Ovary (tissue), 9 donors: ENCODE measurements around the gene SAE1. TPM values are rescaled to one million over a fixed set of nuclear protein-coding genes. Genes with fewer than 3 reads are reported as not detected.

Experiments used
- DNase-seq, 5 donors: peaks; one replicate each; pipeline ENCODE4 v3.0.0-alpha.2; 2019 to 2020
- H3K27ac ChIP-seq, 2 donors: fragments of 200-600 bp; one replicate each; pipeline versions ENCODE4 v1.5.1 to v1.8.0; 2019 to 2022
- H3K27me3 ChIP-seq: fragments of 200-600 bp; one replicate; pipeline ENCODE4 v1.8.0; 2022
- H3K36me3 ChIP-seq: fragments of 200-600 bp; sonication (generic); one replicate; pipeline ENCODE4 v1.5.1; 2019
- H3K4me1 ChIP-seq: one replicate; pipeline ENCODE4 v1.8.1; 2013; ENCODE audit warnings: mild to moderate bottlenecking, moderate library complexity; ENCODE audit not compliant: insufficient read depth
- H3K4me3 ChIP-seq: fragments of 200-600 bp; sonication (generic); one replicate; pipeline ENCODE4 v1.5.1; 2017
- H3K9me3 ChIP-seq, 2 donors: fragments of 200-600 bp in 1 of 2; sonication (generic) in 1 of 2; one replicate each; pipeline versions ENCODE4 v1.5.1 to v1.8.1; 2013 to 2019; ENCODE audit warnings: mild to moderate bottlenecking in 1 of 2, moderate library complexity in 1 of 2
- EP300 ChIP-seq: sonication (generic); formaldehyde crosslinking; IDR thresholded peaks from one replicate; pipeline ENCODE4 v1.6.1; 2017; ENCODE audit warnings: antibody characterized with exemption
- POLR2A ChIP-seq: fragments of 450-650 bp; IDR thresholded peaks from one replicate; pipeline ENCODE4 v1.6.1; 2017; ENCODE audit warnings: antibody characterized with exemption, mild to moderate bottlenecking, moderate library complexity
- WGBS, 3 donors: extraction: QIAGEN DNeasy Blood & Tissue Kit in 1 of 3; methylation state at CpG; one replicate each; pipeline versions ENCODE4 v1.1.5 to v1.1.7; 2013 to 2017; 5-methylcytosine and 5-hydroxymethylcytosine counted together
- intact Hi-C, 4 donors: fragments of 100-400 bp; cut with DNase I; formaldehyde crosslinking; loops; one replicate each; pipeline versions ENCODE4 v1.11.0 to v1.15.1; 2022 to 2023
- polyA plus RNA-seq, 2 donors: library from polyadenylated mRNA; stranded (reverse); fragments of 200-250 nt in 1 of 2; fragments of 350-450 nt in 1 of 2; fragmentation: Illumina TruSeq in 1 of 2; extraction: RNeasy Lipid Tissue Mini Kit (QIAGEN cat#74804) in 1 of 2; gene quantifications; one replicate each; pipeline ENCODE4 v1.2.3, GENCODE V29; 2013 to 2014
- total RNA-seq, 7 donors: library from RNA; depleted of rRNA in 2 of 7; stranded (reverse); fragments of >200 nt in 2 of 7; fragmentation: NEBNext Ultra II Directional in 3 of 7; extraction: Animal tissue kit (Norgen Biotek cat#: 25700) in 3 of 7; gene quantifications; one replicate each; pipeline versions ENCODE4 v1.1.0 to v1.2.4, GENCODE V29; 2016 to 2023
- TF ChIP-seq, protein P1 (sequence below), 3 donors: fragments of 450-650 bp in 2 of 3; fragments of 200-600 bp in 1 of 3; IDR thresholded peaks; one replicate each; pipeline versions ENCODE4 v1.5.1 to v1.8.0; 2016 to 2022; ENCODE audit warnings: antibody characterized with exemption in 3 of 3, mild to moderate bottlenecking in 1 of 3
- donor health status: DM: no; HTN: no; CAD: no; lungs with moderate emphysema.
- donor health status: DM: no; HTN: no; CAD: no.
- donor health status: Bipolar disorder and iron deficiency.
- donor health status: DM: yes; HTN: yes; CAD: no.
- donor health status: DM: no; HTN: no; CAD: no.
- donor health status: DM: yes; HTN: yes; CAD: no.

SAE1 gene
- total and polyA plus RNA-seq, 9 donors: 25.5 to 138 (median 55.6) TPM

DNA sequence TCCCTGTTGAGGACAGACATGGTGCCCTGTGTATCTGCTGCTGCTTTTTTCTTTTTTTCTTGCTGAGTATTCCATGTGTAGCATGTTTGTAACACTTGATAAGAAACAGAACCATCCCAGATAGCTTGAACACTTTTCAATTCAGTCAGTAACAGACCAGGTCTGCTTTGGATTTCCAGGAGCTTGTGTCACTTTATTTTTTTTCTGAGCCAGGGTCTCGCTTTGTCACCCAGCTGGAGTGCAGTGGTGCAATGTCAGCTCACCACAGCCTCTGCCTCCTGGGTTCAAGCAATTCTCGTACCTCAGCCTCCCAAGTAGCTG, 56.7 kb downstream of the SAE1 start:
- no peaks in the 10 kb centered on the region for H3K36me3 ChIP-seq
- TF ChIP-seq EP300 (no peak), POLR2A (no peak)
- TF ChIP-seq, protein P1, sequence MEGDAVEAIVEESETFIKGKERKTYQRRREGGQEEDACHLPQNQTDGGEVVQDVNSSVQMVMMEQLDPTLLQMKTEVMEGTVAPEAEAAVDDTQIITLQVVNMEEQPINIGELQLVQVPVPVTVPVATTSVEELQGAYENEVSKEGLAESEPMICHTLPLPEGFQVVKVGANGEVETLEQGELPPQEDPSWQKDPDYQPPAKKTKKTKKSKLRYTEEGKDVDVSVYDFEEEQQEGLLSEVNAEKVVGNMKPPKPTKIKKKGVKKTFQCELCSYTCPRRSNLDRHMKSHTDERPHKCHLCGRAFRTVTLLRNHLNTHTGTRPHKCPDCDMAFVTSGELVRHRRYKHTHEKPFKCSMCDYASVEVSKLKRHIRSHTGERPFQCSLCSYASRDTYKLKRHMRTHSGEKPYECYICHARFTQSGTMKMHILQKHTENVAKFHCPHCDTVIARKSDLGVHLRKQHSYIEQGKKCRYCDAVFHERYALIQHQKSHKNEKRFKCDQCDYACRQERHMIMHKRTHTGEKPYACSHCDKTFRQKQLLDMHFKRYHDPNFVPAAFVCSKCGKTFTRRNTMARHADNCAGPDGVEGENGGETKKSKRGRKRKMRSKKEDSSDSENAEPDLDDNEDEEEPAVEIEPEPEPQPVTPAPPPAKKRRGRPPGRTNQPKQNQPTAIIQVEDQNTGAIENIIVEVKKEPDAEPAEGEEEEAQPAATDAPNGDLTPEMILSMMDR (IDR thresholded peaks at IDR 0.05): no peak
- H3K4me3 ChIP-seq: no peak overlapping the region
- no peak for DNase-seq
- no peaks in the 10 kb centered on the region for H3K27me3 ChIP-seq
- 75 to 98% (median 94%) methylated on average over 2 of the region's 2 CpGs for WGBS, 3 donors
- intact Hi-C loops: no loop called here
- no peaks in the 10 kb centered on the region for H3K9me3 ChIP-seq
- H3K27ac ChIP-seq: no peak overlapping the region
- peaks cover 8% of the 10 kb centered on the region for H3K4me1 ChIP-seq

DNA sequence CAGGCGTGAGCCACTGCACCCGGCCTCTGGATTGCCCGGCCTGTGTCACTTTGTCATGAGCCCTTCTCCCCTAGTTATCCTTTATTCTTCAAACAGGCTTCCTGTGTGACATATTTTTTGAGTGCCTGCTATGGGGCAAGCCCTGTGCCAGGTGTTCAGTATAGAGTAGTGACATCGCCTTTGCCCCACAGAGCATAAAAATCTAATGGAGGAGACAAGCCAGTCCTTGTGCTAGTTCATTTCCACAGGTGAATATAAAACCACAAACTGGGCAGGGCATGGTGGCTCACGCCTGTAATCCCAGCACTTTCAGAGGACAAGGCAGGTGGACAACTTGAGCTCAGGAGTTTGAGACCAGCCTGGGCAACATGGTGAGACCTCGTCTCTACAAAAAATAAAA, 57.2 kb downstream of the SAE1 start:
- no peaks in the 10 kb centered on the region for H3K36me3 ChIP-seq
- H3K27me3 ChIP-seq: no peaks in the 10 kb centered on the region
- no peak overlapping the region for H3K27ac ChIP-seq
- H3K4me1 ChIP-seq: peaks cover 8% of the 10 kb centered on the region
- H3K4me3 ChIP-seq: no peak overlapping the region
- 94 to 98% (median 95%) methylated on average over 6 of the region's 6 CpGs for WGBS, 3 donors
- no peaks in the 10 kb centered on the region for H3K9me3 ChIP-seq
- intact Hi-C loops: no loop called here
- TF ChIP-seq, protein P1 (IDR thresholded peaks at IDR 0.05): no peak
- TF ChIP-seq POLR2A (no peak), EP300 (no peak)
- DNase-seq: no peak

DNA sequence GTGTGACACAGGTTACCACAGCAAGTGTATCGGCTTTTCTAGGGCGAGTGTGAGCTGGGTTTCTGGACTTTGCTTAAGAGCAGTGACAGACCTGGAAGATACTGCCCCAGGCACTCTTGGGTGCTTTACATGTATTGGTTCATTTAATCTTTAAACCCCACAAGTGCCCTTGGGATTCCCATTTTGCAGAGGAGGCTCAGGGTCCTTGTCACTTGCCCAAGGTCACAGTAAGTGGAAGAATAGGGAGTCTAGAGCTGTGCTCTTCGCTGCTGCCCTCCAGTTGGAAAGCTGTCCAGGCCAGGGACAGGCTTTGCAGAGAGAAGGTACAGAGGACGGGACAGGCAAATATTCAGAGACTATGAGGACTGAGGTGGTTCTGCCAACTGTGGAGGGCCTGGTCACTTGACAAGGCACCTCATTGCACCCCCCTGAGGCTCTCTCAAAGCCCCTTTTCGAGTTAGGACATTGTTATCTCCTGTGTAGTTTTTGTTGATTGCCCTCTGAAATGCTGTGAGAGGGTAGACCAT, 57.9 kb downstream of the SAE1 start:
- intact Hi-C loops: no loop called here

DNA sequence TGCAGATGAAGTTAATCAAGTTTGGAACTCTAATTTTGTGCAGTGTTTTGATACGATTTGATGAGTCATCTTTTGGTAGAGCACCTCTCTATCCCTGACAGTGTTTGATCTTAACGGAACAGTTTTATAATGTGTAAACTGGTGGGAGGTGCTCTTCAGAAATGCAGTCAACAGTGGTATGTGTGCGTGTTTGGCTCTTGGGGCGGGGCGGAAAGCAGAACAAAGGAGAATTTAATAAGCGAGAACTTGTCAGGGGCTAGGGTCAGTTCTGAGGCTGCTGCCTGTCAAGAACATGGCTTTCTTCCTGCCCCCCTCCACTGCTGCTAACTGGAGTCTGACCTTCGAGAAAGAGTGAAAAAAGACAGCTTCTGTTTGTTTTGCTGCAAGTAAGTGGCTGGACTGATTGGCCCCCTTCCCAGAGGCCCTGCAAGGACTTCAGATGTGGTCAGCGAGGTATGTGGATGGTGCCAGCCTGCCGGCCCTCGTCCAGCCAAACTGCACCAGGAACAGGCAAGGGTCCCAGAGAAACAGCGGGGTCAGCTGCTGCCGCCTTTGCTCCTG, 59.6 kb downstream of the SAE1 start:
- Histone ChIP-seq H3K27me3 (no peaks in the 10 kb centered on the region), H3K4me3 (no peak overlapping the region), H3K4me1 (peaks cover 8% of the 10 kb centered on the region), H3K36me3 (no peaks in the 10 kb centered on the region), H3K9me3 (no peaks in the 10 kb centered on the region), H3K27ac (peak overlapping the region in 1 of 2 donors; percentile 46)
- WGBS, 3 donors: 5 to 12% (median 5%) methylated on average over 12 of the region's 12 CpGs
- peak; percentile 49 to 74 (median 63) for DNase-seq
- no peak for TF ChIP-seq EP300
- TF ChIP-seq, protein P1 (IDR thresholded peaks at IDR 0.05): no peak
- TF ChIP-seq POLR2A: no peak
- intact Hi-C loops: loop anchor here in 2 of 4 donors (5.0 to 10.0 kb wide), 2 partner anchors 33 to 55 kb away; no protein-coding TSS in a partner anchor

More for the DNA sequence above, 57.9 kb downstream of the SAE1 start:
- H3K4me3 ChIP-seq: no peak overlapping the region
- no peak for DNase-seq
- H3K9me3 ChIP-seq: no peaks in the 10 kb centered on the region
- WGBS, 3 donors: 84 to 86% (median 86%) methylated on average over 5 of the region's 5 CpGs
- no peak overlapping the region for H3K27ac ChIP-seq
- H3K4me1 ChIP-seq: peaks cover 8% of the 10 kb centered on the region
- no peaks in the 10 kb centered on the region for H3K27me3 ChIP-seq
- TF ChIP-seq EP300 (no peak), POLR2A (no peak)
- TF ChIP-seq, protein P1 (IDR thresholded peaks at IDR 0.05): no peak
- H3K36me3 ChIP-seq: no peaks in the 10 kb centered on the region
